Measurements from ENCODE around the gene CADM1.

The CADM1 gene

GRCh38 chr11:115183136-115183535 is 321.1 kb downstream of the CADM1 start:
- DNase-seq (ENCODE audit: low read depth, low spot score): no peak

GRCh38 chr11:115182282-115182955 is 321.8 kb downstream of the CADM1 start:
- no peak for DNase-seq (ENCODE audit: low read depth, low spot score)

- DNase-seq (ENCODE audit: low read depth, low spot score): no peak
These were observed 322.7 kb downstream of the CADM1 start for GRCh38 chr11:115181538-115181937.

- DNase-seq (ENCODE audit: low read depth, low spot score): no peak
These were observed 323.9 kb downstream of the CADM1 start for GRCh38 chr11:115180272-115180671.

- DNase-seq (ENCODE audit: low read depth, low spot score): no peak
These were observed 324.6 kb downstream of the CADM1 start for GRCh38 chr11:115179636-115180035.

GRCh38 chr11:115178705-115179104 is 325.5 kb downstream of the CADM1 start:
- DNase-seq (ENCODE audit: low read depth, low spot score): no peak

- no peak for DNase-seq (ENCODE audit: low read depth, low spot score)
These were observed 331.1 kb downstream of the CADM1 start for GRCh38 chr11:115173136-115173535.

GRCh38 chr11:115170133-115170815 is 333.9 kb downstream of the CADM1 start:
- peak; percentile 56 for DNase-seq (ENCODE audit: low read depth, low spot score)

- DNase-seq (ENCODE audit: low read depth, low spot score): no peak
These were observed 335.0 kb downstream of the CADM1 start for GRCh38 chr11:115169251-115169650.

- no peak for DNase-seq (ENCODE audit: low read depth, low spot score)
These were observed 335.5 kb downstream of the CADM1 start for GRCh38 chr11:115168686-115169085.

GRCh38 chr11:115168229-115168671 is 336.0 kb downstream of the CADM1 start:
- DNase-seq (ENCODE audit: low read depth, low spot score): peak; percentile 16

- DNase-seq (ENCODE audit: low read depth, low spot score): no peak
These were observed 336.8 kb downstream of the CADM1 start for GRCh38 chr11:115167456-115167855.

- DNase-seq (ENCODE audit: low read depth, low spot score): no peak
These were observed 337.4 kb downstream of the CADM1 start for GRCh38 chr11:115166820-115167219.

- no peak for DNase-seq (ENCODE audit: low read depth, low spot score)
These were observed 339.4 kb downstream of the CADM1 start for GRCh38 chr11:115164774-115165173.

- DNase-seq (ENCODE audit: low read depth, low spot score): no peak
These were observed 341.3 kb downstream of the CADM1 start for GRCh38 chr11:115162919-115163318.

GRCh38 chr11:115161876-115162275 is 342.3 kb downstream of the CADM1 start:
- no peak for DNase-seq (ENCODE audit: low read depth, low spot score)

GRCh38 chr11:115159207-115159606 is 345.0 kb downstream of the CADM1 start:
- DNase-seq (ENCODE audit: low read depth, low spot score): no peak

- DNase-seq (ENCODE audit: low read depth, low spot score): no peak
These were observed 346.2 kb downstream of the CADM1 start for GRCh38 chr11:115158053-115158452.

GRCh38 chr11:115157247-115157646 is 347.0 kb downstream of the CADM1 start:
- no peak for DNase-seq (ENCODE audit: low read depth, low spot score)

- DNase-seq (ENCODE audit: low read depth, low spot score): no peak
These were observed 348.2 kb downstream of the CADM1 start for GRCh38 chr11:115155978-115156377.

GRCh38 chr11:115155320-115155719 is 348.9 kb downstream of the CADM1 start:
- DNase-seq (ENCODE audit: low read depth, low spot score): no peak

- DNase-seq (ENCODE audit: low read depth, low spot score): no peak
These were observed 349.9 kb downstream of the CADM1 start for GRCh38 chr11:115154355-115154736.

- DNase-seq (ENCODE audit: low read depth, low spot score): no peak
These were observed 350.4 kb downstream of the CADM1 start for GRCh38 chr11:115153731-115154354.
